ENCODE data around the gene ENG. TPM values are rescaled to one million over a fixed set of nuclear protein-coding genes. Genes with fewer than 3 reads are reported as not detected.
A peak's percentile ranks its signal among the peaks of the same experiment; 100 is the strongest.

The ENG gene
- total and polyA plus RNA-seq, 2 of the 4 experiments (the other 2 are of a cell fraction) = 3.6 to 83.3 TPM

GRCh38 chr9:127884427-127884911, 30.0 kb upstream of the ENG start:
- H3K27me3 ChIP-seq (ENCODE audit: control insufficient read depth, insufficient read depth, low read length) = no peaks in the 10 kb centered on the region
- in situ Hi-C loops (cut with MboI; ENCODE audit: low sequenced_read_pairs) = no loop called here
- H3K27ac ChIP-seq (ENCODE audit: insufficient read depth, low read length) = no peak overlapping the region
- no peak overlapping the region for H2BK20ac ChIP-seq (ENCODE audit: low read depth, low read length)
- dilution Hi-C loops (cut with HindIII; ENCODE audit: low sequenced_read_pairs, unreplicated experiment) = no loop called here
- H4K5ac ChIP-seq (ENCODE audit: low read depth, low read length) = no peak overlapping the region
- H3K4me1 ChIP-seq (ENCODE audit: control insufficient read depth, insufficient read depth, low read length) = peaks cover 4% of the 10 kb centered on the region
- no peak overlapping the region for H3K18ac ChIP-seq (ENCODE audit: low read depth, low read length)
- intact Hi-C loops (cut with micrococcal nuclease) = no loop called here
- ChIA-PET CTCF (interaction anchor here (0.6 kb wide), 1 partner anchor 393 kb away, joined by 3 read pairs; no protein-coding TSS in a partner anchor), POLR2A (ENCODE audit: unreplicated experiment) (interaction anchor here (0.8 kb wide), 1 partner anchor 14 kb away, joined by 3 read pairs; no protein-coding TSS in a partner anchor)
- DNase-seq (no peak), ATAC-seq (ENCODE audit: low read depth) (peak; percentile 36)
- H3K56ac ChIP-seq (ENCODE audit: extremely low read depth, insufficient read depth, low read length) = no peak overlapping the region
- H2AK9ac ChIP-seq (replicated peaks; ENCODE audit: low read depth, low read length, poor library complexity) = peak overlapping the region; percentile 42
- H4K8ac ChIP-seq (ENCODE audit: low read depth in 2 of 2, low read length in 2 of 2) = no peak overlapping the region
- H3K36me3 ChIP-seq (ENCODE audit: control insufficient read depth, insufficient read depth, low read length) = peaks cover 41% of the 10 kb centered on the region
- H4K20me1 ChIP-seq (ENCODE audit: insufficient read depth, low read length) = 0 out of 2 replicates have a peak, but pooled peaks cover 3% of the 10 kb centered on the region
- TF ChIP-seq, protein P1, sequence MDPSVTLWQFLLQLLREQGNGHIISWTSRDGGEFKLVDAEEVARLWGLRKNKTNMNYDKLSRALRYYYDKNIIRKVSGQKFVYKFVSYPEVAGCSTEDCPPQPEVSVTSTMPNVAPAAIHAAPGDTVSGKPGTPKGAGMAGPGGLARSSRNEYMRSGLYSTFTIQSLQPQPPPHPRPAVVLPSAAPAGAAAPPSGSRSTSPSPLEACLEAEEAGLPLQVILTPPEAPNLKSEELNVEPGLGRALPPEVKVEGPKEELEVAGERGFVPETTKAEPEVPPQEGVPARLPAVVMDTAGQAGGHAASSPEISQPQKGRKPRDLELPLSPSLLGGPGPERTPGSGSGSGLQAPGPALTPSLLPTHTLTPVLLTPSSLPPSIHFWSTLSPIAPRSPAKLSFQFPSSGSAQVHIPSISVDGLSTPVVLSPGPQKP (IDR thresholded peaks at IDR 0.05; ENCODE audit: borderline replicate concordance, low read depth, low read length) = no peak
- TF ChIP-seq MAFK (IDR thresholded peaks at IDR 0.05; ENCODE audit: low read depth, low read length) (no peak), RCOR1 (IDR thresholded peaks at IDR 0.05; ENCODE audit: insufficient replicate concordance, low read length) (no peak), RAD21 (IDR thresholded peaks at IDR 0.05; ENCODE audit: low read length) (no peak), POLR2A (IDR thresholded peaks at IDR 0.05; ENCODE audit: low read depth, low read length) (no peak), SMC3 (IDR thresholded peaks at IDR 0.05; ENCODE audit: low read depth, low read length) (no peak), CHD1 (IDR thresholded peaks at IDR 0.05; ENCODE audit: low read depth, low read length) (no peak), USF2 (IDR thresholded peaks at IDR 0.05; ENCODE audit: low read depth, low read length) (no peak), FOS (IDR thresholded peaks at IDR 0.05; ENCODE audit: low read depth, low read length) (no peak), MXI1 (IDR thresholded peaks at IDR 0.05; ENCODE audit: borderline replicate concordance, low read depth, low read length) (no peak), MAZ (IDR thresholded peaks at IDR 0.05; ENCODE audit: borderline replicate concordance, low read depth, low read length) (no peak), RFX5 (IDR thresholded peaks at IDR 0.05; ENCODE audit: low read depth, low read length) (no peak), BHLHE40 (IDR thresholded peaks at IDR 0.05; ENCODE audit: low read depth, low read length) (no peak)
- no peak overlapping the region for H2BK15ac ChIP-seq (ENCODE audit: low read depth, low read length)
- peaks cover 3% of the 10 kb centered on the region; the same call in 1 of the 2 replicates for H3K9me1 ChIP-seq (ENCODE audit: insufficient read depth, low read length)
- no peak overlapping the region for H3K4me3 ChIP-seq (ENCODE audit: insufficient read depth, low read depth, low read length)
- H2AFZ ChIP-seq (replicated peaks; ENCODE audit: low read length, poor library complexity) = peak overlapping the region; percentile 58
- no peak overlapping the region for H3K4me2 ChIP-seq (ENCODE audit: low read depth, low read length)
- no peak overlapping the region for H2BK5ac ChIP-seq (ENCODE audit: low read depth, low read length, poor library complexity, severe bottlenecking)
- H2AK5ac ChIP-seq (ENCODE audit: low read depth, low read length) = no peak overlapping the region; the same call in 1 of the 2 replicates
- no peak overlapping the region for H3K23ac ChIP-seq (ENCODE audit: low read depth, low read length)
- H3K4ac ChIP-seq (ENCODE audit: low read depth, low read length) = no peak overlapping the region
- no TSS peak for BruUV-seq (replicated peaks)
- no peak overlapping the region for H3K14ac ChIP-seq (replicated peaks; ENCODE audit: low read depth, low read length)
- H3K79me1 ChIP-seq (ENCODE audit: low read depth in 1 of 2, low read length in 2 of 2) = peaks cover 0 to 15% of the 10 kb centered on the region in 2 experiments; a peak in 2 of 4 replicates
- 51% methylated on average over 9 of the region's 11 CpGs; no CpG with 5 or more reads in 1 of the 2 experiments for WGBS, 2 experiments (ENCODE audit: extremely low coverage in 2 of 2, insufficient read length in 1 of 2)
- H2BK120ac ChIP-seq (ENCODE audit: low read depth, low read length) = no peak overlapping the region
- H4K91ac ChIP-seq (ENCODE audit: insufficient read depth, low read depth, low read length) = no peak overlapping the region
- no peaks in the 10 kb centered on the region for H3K9me3 ChIP-seq (ENCODE audit: control insufficient read depth, insufficient read depth, low read length)
- no peak overlapping the region for H3K9ac ChIP-seq (ENCODE audit: low read depth, low read length)
